GM12865 (cell line): ENCODE results near the gene TMEM186.

Source experiments
- DNase-seq: peaks from one replicate; pipeline ENCODE4 v3.0.0; 2010; ENCODE audit warnings: low read depth
- H3K4me3 ChIP-seq: 2 replicates; pipeline ENCODE4 v1.5.1; 2011; ENCODE audit warnings: mild to moderate bottlenecking, low read depth, low read length, control low read depth
- TF ChIP-seq, protein P1 (sequence below): IDR thresholded peaks from 2 replicates; pipeline ENCODE4 v1.5.1; 2011; ENCODE audit warnings: low read length, control low read depth, low read depth, inconsistent platforms; ENCODE audit not compliant: insufficient read depth; ENCODE audit errors: missing control alignments

TMEM186 gene

GRCh38 chr16:8768283-8768682, 29.2 kb downstream of the TMEM186 start:
- H3K4me3 ChIP-seq, result no peak overlapping the region
- no peak for DNase-seq

DNA sequence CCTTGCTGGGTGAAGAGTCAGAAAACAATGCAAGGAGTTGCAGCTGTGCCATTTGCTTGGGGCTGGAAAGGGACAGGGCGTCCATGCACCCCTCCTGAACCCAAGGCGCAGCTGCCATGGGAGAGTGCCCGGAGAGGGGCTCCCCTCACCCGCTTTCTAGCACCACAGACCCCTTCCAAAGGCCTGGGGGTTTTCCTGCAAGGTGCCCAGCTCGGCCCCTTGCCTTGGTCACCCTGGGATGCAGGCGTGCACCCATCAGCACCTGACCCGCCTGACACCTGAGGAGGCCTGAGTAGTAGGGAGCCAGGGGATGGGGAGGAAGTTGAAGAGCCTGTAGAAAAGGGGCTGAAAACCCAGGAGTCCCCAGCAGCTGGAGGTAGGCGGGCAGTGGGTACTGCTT, 30.3 kb downstream of the TMEM186 start:
- H3K4me3 ChIP-seq, result no peak overlapping the region
- TF ChIP-seq, protein P1, sequence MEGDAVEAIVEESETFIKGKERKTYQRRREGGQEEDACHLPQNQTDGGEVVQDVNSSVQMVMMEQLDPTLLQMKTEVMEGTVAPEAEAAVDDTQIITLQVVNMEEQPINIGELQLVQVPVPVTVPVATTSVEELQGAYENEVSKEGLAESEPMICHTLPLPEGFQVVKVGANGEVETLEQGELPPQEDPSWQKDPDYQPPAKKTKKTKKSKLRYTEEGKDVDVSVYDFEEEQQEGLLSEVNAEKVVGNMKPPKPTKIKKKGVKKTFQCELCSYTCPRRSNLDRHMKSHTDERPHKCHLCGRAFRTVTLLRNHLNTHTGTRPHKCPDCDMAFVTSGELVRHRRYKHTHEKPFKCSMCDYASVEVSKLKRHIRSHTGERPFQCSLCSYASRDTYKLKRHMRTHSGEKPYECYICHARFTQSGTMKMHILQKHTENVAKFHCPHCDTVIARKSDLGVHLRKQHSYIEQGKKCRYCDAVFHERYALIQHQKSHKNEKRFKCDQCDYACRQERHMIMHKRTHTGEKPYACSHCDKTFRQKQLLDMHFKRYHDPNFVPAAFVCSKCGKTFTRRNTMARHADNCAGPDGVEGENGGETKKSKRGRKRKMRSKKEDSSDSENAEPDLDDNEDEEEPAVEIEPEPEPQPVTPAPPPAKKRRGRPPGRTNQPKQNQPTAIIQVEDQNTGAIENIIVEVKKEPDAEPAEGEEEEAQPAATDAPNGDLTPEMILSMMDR, result no peak
- no peak for DNase-seq

More at GRCh38 chr16:8768283-8768682, 29.2 kb downstream of the TMEM186 start:
- TF ChIP-seq, protein P1, result no peak

DNA sequence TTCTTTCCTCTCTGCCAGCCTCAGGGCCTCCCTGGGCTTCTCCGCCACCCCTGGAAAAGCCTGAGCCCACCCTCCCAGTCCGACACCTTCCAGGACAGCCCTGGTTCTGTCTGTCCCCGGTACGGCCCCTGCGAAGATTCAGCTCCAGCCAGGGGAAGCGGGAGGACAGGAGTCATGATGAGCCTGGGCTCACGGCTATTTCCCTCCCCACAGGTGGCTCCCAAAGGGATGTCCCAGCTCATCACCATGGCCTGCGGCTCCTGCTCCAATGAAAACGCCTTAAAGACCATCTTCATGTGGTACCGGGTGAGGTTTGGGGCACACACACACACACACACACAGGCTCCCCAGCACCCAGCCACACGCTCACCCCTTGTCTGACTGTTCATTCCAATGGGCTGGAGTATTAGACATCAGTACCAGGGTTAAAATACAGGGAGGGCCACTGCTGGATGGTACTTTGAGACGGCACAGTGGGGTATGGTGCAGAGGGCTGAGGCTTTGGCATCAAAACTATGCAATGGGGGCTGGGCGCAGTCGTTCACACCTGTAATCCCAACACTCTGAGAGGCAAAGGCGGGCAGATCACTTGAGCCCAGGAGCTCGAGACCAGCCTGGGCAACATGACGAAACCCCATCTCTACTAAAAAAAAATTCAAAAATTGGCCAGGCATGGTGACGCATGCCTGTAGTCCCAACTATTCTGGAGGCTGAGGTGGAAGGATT, 32.8 kb downstream of the TMEM186 start:
- no peak for DNase-seq
- TF ChIP-seq, protein P1, result no peak

GRCh38 chr16:8763899-8764298, 33.5 kb downstream of the TMEM186 start:
- TF ChIP-seq, protein P1, result no peak
- no peak overlapping the region for H3K4me3 ChIP-seq
- DNase-seq, result no peak

More for the DNA sequence above, 32.8 kb downstream of the TMEM186 start:
- no peak overlapping the region for H3K4me3 ChIP-seq

GRCh38 chr16:8763083-8763482, 34.4 kb downstream of the TMEM186 start:
- TF ChIP-seq, protein P1, result no peak
- H3K4me3 ChIP-seq, result no peak overlapping the region
- no peak for DNase-seq

DNA sequence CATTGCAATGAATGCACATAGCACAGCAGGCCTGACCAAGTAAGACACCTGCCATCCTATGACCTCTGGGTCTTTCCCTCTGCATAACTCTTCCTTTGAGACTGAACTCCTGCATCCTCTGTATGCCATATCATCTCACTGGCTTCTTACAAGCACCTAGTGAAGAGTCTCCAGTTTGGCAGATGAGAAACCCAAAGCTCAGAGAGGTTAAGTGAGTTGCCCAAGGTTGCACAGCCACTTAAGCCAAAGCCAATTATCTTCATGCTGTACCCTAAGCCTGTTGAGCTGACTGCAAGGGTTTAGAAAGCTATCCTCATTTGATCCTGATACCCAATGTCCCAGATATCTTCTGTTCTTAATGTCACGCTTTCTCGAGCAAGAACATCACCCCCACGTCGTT, 35.2 kb downstream of the TMEM186 start:
- DNase-seq, result no peak
- no peak overlapping the region for H3K4me3 ChIP-seq
- TF ChIP-seq, protein P1, result no peak

DNA sequence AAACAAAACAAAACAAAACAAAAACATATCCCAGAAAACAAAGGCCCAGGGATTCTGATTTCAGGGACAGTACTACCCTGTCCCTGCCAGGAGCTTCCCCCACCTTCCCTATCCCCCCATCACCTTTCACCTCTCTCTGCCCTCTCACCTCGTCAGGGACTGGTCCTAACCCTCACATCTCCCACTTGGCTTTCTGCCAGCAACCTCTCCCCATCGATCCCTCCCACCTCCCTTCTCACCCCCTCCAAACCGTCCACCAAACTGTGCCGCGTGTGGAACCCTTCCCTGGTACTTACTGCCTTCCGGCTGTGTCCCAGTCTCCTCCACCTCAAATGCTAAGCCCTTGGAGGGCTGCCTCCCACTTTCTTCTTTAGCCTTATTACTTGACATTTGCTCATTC, 36.4 kb downstream of the TMEM186 start:
- TF ChIP-seq, protein P1, result no peak

More for the DNA sequence above, 36.4 kb downstream of the TMEM186 start:
- no peak for DNase-seq
- H3K4me3 ChIP-seq, result no peak overlapping the region
